ENCODE data around the gene MRAS.
"Not testable (repeated sequence)": the region's sequence is repeated elsewhere in the genome, so short reads cannot be mapped to it uniquely, and the experiment has no call there.

MRAS gene

DNA sequence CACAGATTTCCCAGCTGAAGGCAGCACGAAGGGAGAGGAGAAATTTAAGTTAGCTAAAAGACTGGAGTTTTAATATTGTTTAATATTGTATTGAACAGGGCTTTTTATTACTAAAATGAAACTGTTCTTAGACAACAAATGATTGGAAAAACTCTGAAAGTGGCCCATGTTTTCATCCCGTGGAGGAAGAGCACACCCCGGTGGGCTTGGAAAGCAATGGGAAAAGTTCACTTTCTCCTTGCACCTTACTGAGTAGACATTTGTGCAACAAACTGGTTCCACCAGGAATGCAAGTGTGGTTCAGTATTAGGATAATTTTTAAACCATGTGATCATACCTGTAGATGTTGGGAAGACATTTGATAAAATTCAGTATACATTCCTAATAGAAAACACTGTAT is 77.8 kb downstream of the MRAS start:
- DNase-seq, result no peak

GRCh38 chr3:138426754-138427153 is 78.4 kb downstream of the MRAS start:
- not testable (repeated sequence) for DNase-seq

- no peak for DNase-seq
Observed at GRCh38 chr3:138429665-138430064, 81.3 kb downstream of the MRAS start.

DNA sequence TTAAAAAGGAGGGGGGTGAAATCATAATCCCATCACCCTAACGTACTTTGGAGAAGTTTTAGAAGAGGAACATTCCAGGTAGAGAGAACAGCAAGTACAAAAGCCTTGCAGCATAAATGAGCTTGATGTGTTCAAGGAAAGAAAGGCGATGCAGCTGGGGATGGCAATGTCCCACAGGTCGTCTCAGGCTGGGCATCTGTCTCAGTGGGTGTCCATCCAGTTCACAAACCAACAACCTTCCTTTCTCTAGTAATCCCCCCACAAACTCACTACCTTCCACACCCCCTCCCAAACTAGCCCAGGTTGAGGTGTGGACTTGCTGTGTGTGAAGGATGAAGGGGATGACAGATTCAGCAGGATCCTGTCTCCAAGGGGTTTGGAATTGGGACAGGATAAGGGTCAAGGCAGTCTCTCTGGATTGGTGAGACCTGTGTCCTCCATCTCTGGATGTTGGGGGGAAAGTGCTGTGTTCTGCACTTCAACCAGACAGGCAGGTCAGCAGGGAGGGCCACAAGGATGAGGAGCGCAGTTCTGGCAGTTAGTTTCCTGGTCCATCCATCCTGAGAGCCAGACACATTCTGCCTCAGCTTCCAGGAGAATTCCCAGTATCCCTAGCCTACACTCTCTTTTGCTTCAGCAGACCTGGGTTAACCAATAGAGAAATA is 84.3 kb downstream of the MRAS start:
- DNase-seq, result no peak

GRCh38 chr3:138433892-138434275 is 85.5 kb downstream of the MRAS start:
- DNase-seq, result no peak

DNA sequence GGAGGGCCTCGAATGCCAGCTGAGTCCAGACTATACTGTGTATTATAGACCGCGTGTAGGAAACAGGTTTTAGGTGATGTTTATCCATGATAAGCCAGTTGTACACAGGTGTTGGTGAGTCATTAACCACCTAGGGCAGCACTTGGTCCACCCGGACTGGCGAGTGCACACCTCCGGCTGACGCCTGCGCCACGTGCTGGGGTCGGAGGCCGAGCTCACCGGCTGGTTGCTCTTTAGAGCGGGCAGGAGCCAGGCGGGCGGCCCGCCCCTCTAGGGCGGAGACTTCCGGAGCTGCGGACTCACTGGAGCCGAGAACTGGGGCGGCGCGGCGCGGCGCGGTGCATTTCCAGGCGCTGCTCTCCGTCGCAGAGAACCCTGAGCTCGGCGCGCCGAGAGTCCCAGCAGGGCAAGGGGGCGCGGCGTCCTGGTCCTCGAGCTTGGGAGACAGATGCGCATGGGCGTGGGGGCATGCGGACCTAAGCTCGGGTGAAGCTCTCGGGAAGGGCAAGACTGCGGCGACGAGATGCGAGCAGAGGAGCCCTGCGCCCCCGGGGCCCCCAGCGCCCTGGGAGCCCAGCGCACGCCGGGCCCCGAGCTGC is 86.0 kb downstream of the MRAS start, which contains the start of gene ESYT3:
ESYT3 (plus strand) TSS at position 341 of the 599 bp plus-strand sequence; CDS start at position 524, 183 bp downstream.
- peak; percentile 48 for DNase-seq

DNA sequence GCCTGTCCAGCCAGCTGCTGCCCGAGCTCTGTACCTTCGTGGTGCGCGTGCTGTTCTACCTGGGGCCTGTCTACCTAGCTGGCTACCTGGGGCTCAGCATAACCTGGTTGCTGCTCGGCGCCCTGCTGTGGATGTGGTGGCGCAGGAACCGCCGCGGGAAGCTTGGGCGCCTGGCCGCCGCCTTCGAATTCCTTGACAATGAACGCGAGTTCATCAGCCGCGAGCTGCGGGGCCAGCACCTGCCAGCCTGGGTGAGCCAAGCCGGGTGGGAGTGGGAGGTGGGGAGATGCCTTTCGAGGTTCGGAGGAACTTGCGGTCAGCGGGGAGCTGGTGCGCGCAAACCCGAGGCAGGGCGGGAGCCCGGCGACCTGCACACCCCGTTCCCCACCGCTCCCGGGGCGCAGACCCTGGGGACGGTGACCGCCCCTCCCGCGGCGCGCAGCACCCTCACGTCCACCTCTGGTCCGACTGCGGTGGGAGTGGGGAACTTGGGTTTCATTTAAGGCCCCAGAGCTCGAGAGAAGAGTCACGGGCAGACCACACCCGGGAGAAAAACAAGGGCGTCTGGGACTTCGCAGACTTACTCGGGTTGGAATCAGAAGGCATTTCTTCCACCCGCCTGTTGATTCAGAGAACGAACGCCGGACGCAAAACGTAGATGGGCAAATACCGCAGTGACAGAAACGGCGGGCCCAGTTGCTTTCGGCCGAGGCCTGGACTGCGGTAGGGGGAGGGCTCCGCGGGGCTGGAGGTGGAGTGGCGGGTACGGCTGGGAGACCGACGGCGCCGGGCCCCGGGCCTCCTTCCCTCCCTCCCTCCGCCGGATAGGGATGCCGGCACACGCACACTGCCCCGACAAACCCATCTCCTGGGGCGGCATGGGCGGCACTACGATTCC is 86.7 kb downstream of the MRAS start:
- no peak for DNase-seq

GRCh38 chr3:138435840-138436239 is 87.5 kb downstream of the MRAS start:
- no peak for DNase-seq

DNA sequence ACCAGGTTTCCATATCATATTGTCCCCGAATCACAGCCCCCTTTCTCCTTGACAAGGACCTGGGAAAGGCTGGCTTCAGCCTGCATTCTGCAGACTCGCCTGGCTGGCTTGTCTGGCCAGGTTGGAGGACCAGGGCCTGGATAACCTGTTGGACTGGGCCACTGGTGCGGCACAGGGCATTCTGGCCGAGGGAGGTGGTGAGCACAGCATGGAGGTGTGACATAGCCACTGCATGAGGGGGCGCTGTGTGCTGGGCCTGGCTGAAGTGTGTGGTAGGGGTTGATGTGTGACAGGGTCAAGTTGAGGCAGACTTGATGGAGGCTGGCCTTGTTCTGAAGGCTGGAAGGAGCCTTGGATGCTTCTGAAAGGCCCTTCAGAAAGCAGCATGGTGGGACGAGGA is 88.9 kb downstream of the MRAS start:
- DNase-seq, result no peak

DNA sequence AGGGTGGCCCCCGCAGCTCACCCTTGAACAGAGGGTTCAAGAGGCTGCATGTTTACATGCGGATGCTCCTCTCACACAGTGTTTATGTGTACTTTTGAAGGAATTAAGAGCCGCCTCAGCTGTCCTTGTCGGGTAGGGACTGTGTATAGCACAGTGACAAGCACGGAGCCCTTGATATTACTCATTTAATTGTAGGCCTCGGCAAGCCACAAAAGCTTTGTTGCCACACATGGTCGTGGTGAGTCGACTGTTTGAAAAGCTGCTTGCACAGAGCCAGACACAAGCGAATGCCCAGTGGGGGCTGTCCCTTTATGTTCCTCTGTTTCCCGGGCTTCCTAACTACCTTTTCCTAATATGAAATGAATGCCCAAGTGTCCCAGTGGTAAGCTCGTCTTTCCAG is 90.5 kb downstream of the MRAS start:
- no peak for DNase-seq

GRCh38 chr3:138439646-138440045 is 91.3 kb downstream of the MRAS start:
- DNase-seq, result no peak

DNA sequence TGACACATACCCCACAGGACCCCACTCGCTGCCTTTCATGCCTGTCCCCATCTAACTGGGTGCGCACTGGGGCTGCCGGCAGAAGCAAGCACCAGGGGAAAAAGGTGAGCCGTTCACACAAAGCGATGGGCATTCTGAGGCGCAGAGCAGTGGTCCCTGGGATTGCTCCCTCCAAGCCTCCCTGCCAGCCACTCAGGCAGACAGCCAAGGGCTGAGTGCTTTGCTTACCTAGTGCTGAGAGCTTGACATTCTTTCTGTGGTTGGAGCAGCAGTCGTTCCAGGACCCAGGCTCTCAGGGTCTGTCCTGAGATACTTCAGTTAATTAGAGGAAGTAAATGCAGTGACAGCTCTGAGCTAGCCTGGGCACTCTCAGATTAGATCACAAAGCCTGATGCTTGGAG is 91.7 kb downstream of the MRAS start:
- DNase-seq, result no peak

GRCh38 chr3:138440596-138440995 is 92.2 kb downstream of the MRAS start:
- no peak for DNase-seq

DNA sequence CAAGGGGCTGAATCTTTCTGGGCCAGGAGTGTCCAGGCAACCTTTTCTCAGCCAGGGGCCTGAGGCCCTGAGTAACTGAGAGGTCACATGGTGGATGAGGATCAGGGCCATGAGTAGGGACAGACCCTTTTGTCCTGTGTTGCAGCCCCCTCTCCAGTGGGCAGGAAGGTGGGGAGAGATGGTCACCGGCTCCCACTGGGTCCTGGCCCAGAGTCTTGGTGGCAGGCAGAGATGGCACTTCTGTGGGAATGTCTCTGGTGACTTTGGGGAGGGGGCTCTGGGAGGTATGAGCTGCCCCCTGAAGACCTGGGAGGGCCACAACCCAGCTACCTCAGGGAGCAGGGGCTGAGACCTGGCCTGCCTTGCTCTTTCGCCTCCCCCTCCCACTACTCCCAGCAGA is 92.9 kb downstream of the MRAS start:
- no peak for DNase-seq

GRCh38 chr3:138441742-138442141 is 93.4 kb downstream of the MRAS start:
- no peak for DNase-seq

DNA sequence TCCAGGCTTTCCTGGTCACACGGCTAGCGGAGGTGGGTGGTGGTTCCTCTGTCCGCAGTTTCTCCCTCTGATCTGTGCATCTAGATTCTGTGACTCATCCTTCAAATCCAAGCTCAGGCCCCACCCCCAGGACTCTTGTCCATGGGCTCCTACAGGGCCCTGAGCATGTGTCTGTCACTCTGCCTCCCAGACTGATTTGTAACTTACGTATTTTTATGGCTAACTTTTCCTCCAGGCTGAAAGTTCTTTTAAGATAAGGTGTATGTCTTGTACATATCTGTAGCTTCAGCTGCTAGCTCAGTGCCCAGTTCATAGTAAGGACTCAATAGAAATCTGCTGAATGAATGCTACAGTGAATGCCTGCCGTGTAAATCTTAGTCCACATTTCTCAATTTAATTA is 94.1 kb downstream of the MRAS start:
- DNase-seq, result no peak

- no peak for DNase-seq
Observed at GRCh38 chr3:138443091-138443490, 94.7 kb downstream of the MRAS start.

- DNase-seq, result no peak
Observed at GRCh38 chr3:138443521-138444503, 95.4 kb downstream of the MRAS start.

- no peak for DNase-seq
Observed at GRCh38 chr3:138445236-138445635, 96.9 kb downstream of the MRAS start.

DNA sequence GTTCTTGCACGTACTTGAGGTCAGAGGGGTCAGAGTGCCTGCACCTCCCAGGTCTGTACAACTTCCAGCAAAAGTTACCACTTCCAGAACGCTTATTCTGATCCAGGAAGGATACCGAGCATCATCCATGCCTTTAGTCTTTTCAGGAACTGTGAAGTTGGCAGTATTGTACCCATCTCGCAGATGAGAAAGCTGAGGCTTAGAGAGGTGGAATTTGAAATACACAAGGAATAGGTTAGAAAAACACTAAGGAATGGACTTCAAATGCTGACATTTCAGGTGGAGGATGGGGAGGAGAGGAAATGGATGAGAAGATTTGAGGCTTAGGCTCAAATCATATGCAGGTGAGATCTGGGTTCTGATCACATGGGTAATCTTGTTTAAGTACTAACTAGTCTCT is 97.3 kb downstream of the MRAS start:
- DNase-seq, result no peak

- DNase-seq, result no peak
Observed at GRCh38 chr3:138448631-138449030, 100.3 kb downstream of the MRAS start.

- DNase-seq, result no peak
Observed at GRCh38 chr3:138449490-138449889, 101.1 kb downstream of the MRAS start.

DNA sequence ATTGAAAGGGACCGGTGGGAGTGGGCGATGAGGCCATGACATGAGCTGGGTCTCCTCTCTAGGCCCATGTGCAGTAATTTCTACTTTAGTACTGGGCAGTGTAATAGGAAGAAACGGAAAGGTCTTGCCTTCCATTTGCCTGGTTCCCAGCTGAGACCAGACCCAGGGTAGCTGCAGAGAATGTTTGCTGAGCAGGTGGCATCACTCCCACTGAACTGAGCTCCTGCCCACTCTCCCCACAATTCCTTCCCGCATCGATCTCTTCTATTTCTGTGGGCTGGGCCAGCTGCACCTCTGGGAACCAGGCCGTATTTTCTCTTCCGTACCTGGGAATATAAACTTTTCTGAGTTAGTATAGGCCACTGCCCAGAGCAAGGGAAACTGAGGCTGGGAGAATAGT is 101.8 kb downstream of the MRAS start:
- DNase-seq, result no peak

Data from activated CD4-positive, CD25-positive, alpha-beta regulatory T cell treated with anti-CD3 and anti-CD28 coated beads, Interleukin-2, amount 50 U/mL, for 72 hours (primary cell).